Cardiac muscle cell (in vitro differentiated cells and primary cell): ENCODE results near the gene SCN4A. TPM values are rescaled to one million over a fixed set of nuclear protein-coding genes. Genes with fewer than 3 reads are reported as not detected.

Experiments
- DNase-seq, 2 donors: peaks; one replicate each; pipeline versions ENCODE4 v3.0.0 to v3.0.0-alpha.2; 2010 to 2017; ENCODE audit warnings: low read depth in 1 of 2, low spot score in 1 of 2
- H3K27ac ChIP-seq: fragments of 200-600 bp; sonication (generic); 2 replicates; pipeline ENCODE4 v1.5.1; 2016
- H3K27me3 ChIP-seq: fragments of 200-600 bp; sonication (generic); 2 replicates; pipeline ENCODE4 v1.6.0; 2016; ENCODE audit warnings: control low read depth
- H3K36me3 ChIP-seq: fragments of 200-600 bp; sonication (generic); 2 replicates; pipeline ENCODE4 v1.5.1; 2016; ENCODE audit warnings: control low read depth
- H3K4me1 ChIP-seq: fragments of 200-600 bp; sonication (generic); 2 replicates; pipeline ENCODE4 v1.8.1; 2017; ENCODE audit warnings: low read depth, mild to moderate bottlenecking, mixed run types
- H3K4me3 ChIP-seq: fragments of 200-600 bp; sonication (generic); 2 replicates; pipeline ENCODE4 v1.5.1; 2016; ENCODE audit warnings: mild to moderate bottlenecking
- H3K9me3 ChIP-seq: fragments of 200-600 bp; sonication (generic); 2 replicates; pipeline ENCODE4 v1.5.1; 2017; ENCODE audit warnings: low read depth, mild to moderate bottlenecking, control low read depth
- CTCF ChIP-seq: IDR thresholded peaks from 2 replicates; pipeline ENCODE4 v1.5.1; 2012; ENCODE audit warnings: low read depth, mild to moderate bottlenecking, low read length
- polyA plus RNA-seq: library from polyadenylated mRNA; unstranded; fragments of >200 nt; fragmentation: Nextera tagmentation; extraction: Ambion mirVana; gene quantifications from 2 replicates; pipeline ENCODE4 v1.2.1, GENCODE V29; 2016
- total RNA-seq: library from RNA; depleted of rRNA; stranded (reverse); fragments of >200 nt; gene quantifications from 2 replicates; pipeline ENCODE4 v1.2.3, GENCODE V29; 2016

The SCN4A gene
- total and polyA plus RNA-seq, 2 experiments from 2014 or later, result 0.63 TPM; not detected in 1

GRCh38 chr17:63934183-63935112 is 38.3 kb downstream of the SCN4A start:
- Histone ChIP-seq H3K4me1 (no peaks in the 10 kb centered on the region), H3K9me3 (no peaks in the 10 kb centered on the region), H3K27ac (no peak overlapping the region), H3K4me3 (no peak overlapping the region), H3K36me3 (no peaks in the 10 kb centered on the region), H3K27me3 (no peaks in the 10 kb centered on the region)
- no peak for TF ChIP-seq CTCF
- DNase-seq, result no peak

- no peak for DNase-seq
- no peak overlapping the region for H3K27ac ChIP-seq
- no peaks in the 10 kb centered on the region for H3K27me3 ChIP-seq
- H3K4me3 ChIP-seq, result no peak overlapping the region
- H3K36me3 ChIP-seq, result no peaks in the 10 kb centered on the region
- no peak for TF ChIP-seq CTCF
- no peaks in the 10 kb centered on the region for H3K4me1 ChIP-seq
- H3K9me3 ChIP-seq, result no peaks in the 10 kb centered on the region
These were observed 39.1 kb downstream of the SCN4A start for GRCh38 chr17:63933598-63933997.

GRCh38 chr17:63932721-63933120 is 40.0 kb downstream of the SCN4A start:
- no peak for TF ChIP-seq CTCF
- no peaks in the 10 kb centered on the region for H3K27me3 ChIP-seq
- H3K27ac ChIP-seq, result no peak overlapping the region
- no peaks in the 10 kb centered on the region for H3K4me1 ChIP-seq
- no peak for DNase-seq
- H3K4me3 ChIP-seq, result no peak overlapping the region
- H3K9me3 ChIP-seq, result no peaks in the 10 kb centered on the region
- no peaks in the 10 kb centered on the region for H3K36me3 ChIP-seq

GRCh38 chr17:63931981-63932561 is 40.6 kb downstream of the SCN4A start, which contains the start of gene CD79B:
CD79B (minus strand) TSS chr17:63932331; CDS start chr17:63932261, 70 bp downstream.
- no peaks in the 10 kb centered on the region for H3K9me3 ChIP-seq
- no peaks in the 10 kb centered on the region for H3K4me1 ChIP-seq
- DNase-seq, result no peak
- no peak for TF ChIP-seq CTCF
- H3K27ac ChIP-seq, result no peak within 1 kb of the TSS
- H3K27me3 ChIP-seq, result no peaks in the 10 kb centered on the region
- no peak within 1 kb of the TSS for H3K4me3 ChIP-seq
- no peaks in the 10 kb centered on the region for H3K36me3 ChIP-seq

- H3K27ac ChIP-seq, result no peak overlapping the region
These were observed 41.7 kb downstream of the SCN4A start for GRCh38 chr17:63930951-63931575.

More at GRCh38 chr17:63930951-63931575, 41.7 kb downstream of the SCN4A start:
- no peak overlapping the region for H3K4me3 ChIP-seq
- H3K9me3 ChIP-seq, result no peaks in the 10 kb centered on the region
- no peaks in the 10 kb centered on the region for H3K4me1 ChIP-seq
- H3K27me3 ChIP-seq, result no peaks in the 10 kb centered on the region
- no peaks in the 10 kb centered on the region for H3K36me3 ChIP-seq
- peak in 1 of 2 donors; percentile 18 for DNase-seq
- no peak for TF ChIP-seq CTCF
